ENCODE data around the gene PACS1. TPM values are rescaled to one million over a fixed set of nuclear protein-coding genes. Genes with fewer than 3 reads are reported as not detected.
A peak's percentile ranks its signal among the peaks of the same experiment; 100 is the strongest.

PACS1 gene
- total RNA-seq, 1 experiment from 2014 or later = 41.1 TPM

- Histone ChIP-seq H3K27ac (ENCODE audit: low read depth, low read length) (no peak overlapping the region), H3K9ac (ENCODE audit: low read length) (no peak overlapping the region), H3K27me3 (ENCODE audit: insufficient read depth, low read length) (no peaks in the 10 kb centered on the region), H2AFZ (ENCODE audit: low read depth, low read length, poor library complexity, severe bottlenecking) (no peak overlapping the region), H3K4me1 (ENCODE audit: control insufficient read depth in 1 of 2, insufficient read depth in 2 of 2, low read length in 2 of 2) (peaks cover 46 to 62% of the 10 kb centered on the region in 2 experiments), H3K36me3 (ENCODE audit: control insufficient read depth in 1 of 2, insufficient read depth in 2 of 2, low read length in 2 of 2) (no peaks in the 10 kb centered on the region), H3K4me3 (replicated peaks in 1 of 2; ENCODE audit: low read depth in 1 of 2, low read length in 2 of 2) (no peak overlapping the region), H4K20me1 (ENCODE audit: insufficient read depth) (no peaks in the 10 kb centered on the region), H3K4me2 (ENCODE audit: low read length) (peak overlapping the region; percentile 55; the same call in 1 of the 2 replicates), H3K9me3 (ENCODE audit: control insufficient read depth in 1 of 2, insufficient read depth in 1 of 2, low read depth in 1 of 2, low read length in 2 of 2) (no peaks in the 10 kb centered on the region), H3K9me2 (ENCODE audit: insufficient read depth) (no peaks in the 10 kb centered on the region), H3K79me2 (ENCODE audit: insufficient read depth, low read length) (peaks cover 41% of the 10 kb centered on the region)
- TF ChIP-seq ZFX (IDR thresholded peaks at IDR 0.05) = no peak
- TF ChIP-seq YY1 (IDR thresholded peaks at IDR 0.05; ENCODE audit: extremely low read depth, insufficient replicate concordance, low read depth, low read length) = no peak
- TF ChIP-seq REST (IDR thresholded peaks at IDR 0.05; ENCODE audit: low read depth) = no peak
- TF ChIP-seq ATF3 (IDR thresholded peaks at IDR 0.05) = no peak
- no peak for TF ChIP-seq EGR1 (IDR thresholded peaks at IDR 0.05; ENCODE audit: low read depth)
- TF ChIP-seq POLR2A (IDR thresholded peaks at IDR 0.05; ENCODE audit: borderline replicate concordance, extremely low read depth, insufficient read depth, insufficient read length) = no peak
- no peak for TF ChIP-seq MAX (IDR thresholded peaks at IDR 0.05)
- POLR2A ChIA-PET = no interaction called here
- ATAC-seq (peak; percentile 33; the same call in 1 of the 2 replicates), DNase-seq (ENCODE audit: low read depth, low spot score) (no peak)
- BruUV-seq (replicated peaks) = no TSS peak
- CTCF ChIA-PET = interaction anchor here (1.3 to 2.0 kb wide), 3 partner anchors 10 to 13 kb away, joined by 4 to 11 read pairs (median 4); no protein-coding TSS in a partner anchor
- RAD21 ChIA-PET (ENCODE audit: low non-redundant PET in 1 of 2, low total read pairs in 2 of 2, uncharacterized antibody in 2 of 2, unreplicated experiment in 2 of 2) = no interaction called here
- intact Hi-C loops (cut with micrococcal nuclease) = no loop called here
Observed at GRCh38 chr11:66081505-66081904, 11.4 kb downstream of the PACS1 start.

All from HCT116 (cell line).